HG02571 (cell line): ENCODE results near the gene CAMK2G.

Experiments used
- ATAC-seq: cut with Tn5 transposase; IDR thresholded peaks from one replicate; pipeline ENCODE4 v1.9.1; 2021; ENCODE audit warnings: mild to moderate bottlenecking, moderate library complexity; ENCODE audit not compliant: unreplicated experiment

Gene CAMK2G

DNA sequence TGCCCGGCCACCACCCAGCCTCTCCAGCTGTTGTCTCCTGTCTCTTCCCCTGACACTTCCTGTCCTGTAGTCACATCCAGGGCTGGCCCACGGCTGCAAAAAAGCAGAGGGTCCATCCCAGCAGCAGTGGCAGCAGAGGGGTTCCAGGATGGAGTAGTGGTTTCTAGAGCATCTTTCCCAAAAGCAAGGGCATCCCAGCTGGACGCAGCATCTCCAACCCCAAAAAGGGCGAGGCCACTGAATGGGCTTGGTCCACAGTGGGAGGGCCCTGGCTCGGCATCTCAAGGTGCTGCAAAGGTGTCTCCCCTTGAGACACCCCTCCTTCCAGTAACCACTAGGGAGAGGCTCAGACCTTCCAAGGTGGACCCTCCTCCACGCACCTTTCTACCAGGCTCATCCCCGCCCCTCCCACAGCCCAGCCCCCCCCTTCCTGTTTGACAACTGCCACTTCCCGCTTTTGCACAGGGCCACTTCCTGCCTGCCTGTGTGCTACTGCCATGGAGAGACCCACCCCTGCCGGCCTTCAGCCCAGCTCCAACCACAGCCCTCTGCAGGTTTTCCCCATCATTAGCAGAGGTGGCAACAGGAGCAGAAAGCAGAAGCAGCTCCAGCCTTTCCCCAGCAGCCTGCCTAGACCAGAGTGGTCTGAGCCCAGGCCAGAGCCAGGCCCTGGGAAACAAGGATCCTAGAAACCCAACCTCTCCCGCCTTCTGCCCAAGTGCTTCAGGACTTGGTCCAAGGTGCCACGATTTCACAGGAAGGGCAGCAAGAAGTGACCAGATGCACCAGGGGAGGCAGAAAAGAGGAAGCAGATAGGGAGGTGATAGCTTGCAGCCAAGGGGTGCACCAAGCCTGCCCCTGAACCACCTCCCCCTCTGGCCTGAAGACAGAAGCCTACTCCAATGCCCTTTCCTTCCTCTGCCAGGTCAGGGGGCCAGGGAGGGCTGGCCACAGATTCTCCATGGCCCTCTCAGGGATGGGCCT, 8.6 kb downstream of the CAMK2G start:
- ATAC-seq: no peak

DNA sequence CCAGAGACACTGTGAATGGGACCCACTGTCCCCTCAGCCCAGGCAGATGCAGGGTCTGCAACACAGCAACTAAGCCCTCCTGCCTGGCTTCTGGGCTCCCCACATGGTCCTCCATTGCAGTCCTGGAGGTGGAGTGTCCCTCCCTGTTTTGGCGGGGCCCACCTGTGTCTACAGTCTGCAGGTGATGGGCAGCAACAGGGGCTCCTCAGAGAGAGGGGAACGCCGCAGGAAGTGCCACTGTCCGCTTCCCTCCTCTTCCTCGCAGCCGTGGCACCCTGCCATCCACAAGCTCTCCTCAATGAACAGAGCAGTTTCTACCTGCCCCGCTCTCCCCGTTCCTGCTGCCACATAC, 9.3 kb downstream of the CAMK2G start:
- no peak for ATAC-seq

DNA sequence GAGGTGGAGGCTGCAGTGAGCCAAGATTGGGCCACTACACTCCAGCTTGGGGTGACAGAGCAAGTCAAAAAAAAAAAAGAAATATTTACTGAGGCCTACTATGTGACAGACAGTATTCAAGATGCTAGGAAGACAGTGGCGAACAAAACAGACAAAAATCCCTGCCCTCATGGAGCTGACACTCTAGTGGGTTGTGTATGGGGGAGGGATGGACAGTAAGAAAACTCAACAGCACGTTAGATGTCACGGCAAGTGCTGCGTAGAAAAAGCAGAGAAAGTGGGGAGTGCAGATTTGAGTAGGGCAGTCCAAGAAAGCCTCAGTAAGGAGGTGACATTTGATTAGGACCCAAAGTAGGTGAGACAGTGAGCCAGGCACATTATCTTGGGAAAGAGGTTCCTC, 10.1 kb downstream of the CAMK2G start:
- ATAC-seq: no peak

DNA sequence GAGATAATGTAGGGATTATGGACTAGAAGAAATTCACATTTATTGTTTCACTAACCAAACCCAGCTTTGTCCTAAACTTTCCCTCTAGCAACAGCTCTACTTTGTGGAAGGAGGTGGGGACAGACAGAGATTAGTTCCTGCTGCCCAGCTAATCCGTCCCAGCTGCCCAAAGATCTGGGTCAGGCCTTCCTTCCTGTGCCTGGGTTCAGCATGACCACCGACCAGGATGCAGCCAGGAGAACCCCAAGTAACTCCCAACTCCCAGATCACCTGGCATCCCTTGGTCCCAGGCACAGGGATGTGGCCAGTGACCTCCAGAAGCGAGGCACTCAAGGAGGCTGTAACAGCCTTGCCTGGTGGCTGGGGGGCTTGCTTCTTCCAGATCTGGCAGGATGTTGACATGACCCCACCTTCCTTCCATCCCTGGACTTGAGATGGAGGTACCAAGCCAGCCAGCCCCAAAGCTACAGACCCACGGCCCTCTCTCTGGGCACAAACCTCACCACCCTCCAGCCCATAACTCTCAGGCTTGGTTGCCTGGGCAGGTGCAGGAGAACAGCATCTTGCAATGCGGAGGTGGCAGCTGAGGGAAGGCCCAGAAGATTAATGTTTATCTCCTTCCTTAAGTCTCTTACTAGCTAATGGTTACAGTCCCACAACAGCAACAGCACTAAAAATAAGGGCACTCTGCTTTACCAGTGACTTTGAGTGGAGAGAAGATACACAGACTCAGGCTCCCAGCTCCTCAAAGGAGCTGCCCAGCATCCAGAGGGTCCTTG, 11.1 kb downstream of the CAMK2G start:
- ATAC-seq: no peak

DNA sequence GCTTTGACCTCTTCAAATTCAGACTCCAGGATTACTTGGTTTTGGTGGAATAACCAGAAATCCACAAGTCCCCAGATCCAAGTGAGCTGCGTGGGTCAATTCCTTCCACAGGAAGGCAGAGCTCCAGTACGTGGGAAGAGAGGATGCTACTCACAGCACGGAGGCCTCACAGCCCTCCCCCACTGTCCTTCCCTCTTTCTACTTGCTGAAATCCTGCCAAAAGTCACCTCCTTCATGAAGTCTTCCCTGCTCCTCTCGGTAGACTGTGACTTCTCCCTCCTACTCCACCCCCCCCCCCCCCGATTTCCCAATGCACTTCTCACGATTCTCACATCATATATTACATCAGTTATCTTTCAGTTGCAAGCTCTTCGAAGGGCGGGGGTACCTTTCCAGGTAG, 12.3 kb downstream of the CAMK2G start:
- ATAC-seq: no peak

DNA sequence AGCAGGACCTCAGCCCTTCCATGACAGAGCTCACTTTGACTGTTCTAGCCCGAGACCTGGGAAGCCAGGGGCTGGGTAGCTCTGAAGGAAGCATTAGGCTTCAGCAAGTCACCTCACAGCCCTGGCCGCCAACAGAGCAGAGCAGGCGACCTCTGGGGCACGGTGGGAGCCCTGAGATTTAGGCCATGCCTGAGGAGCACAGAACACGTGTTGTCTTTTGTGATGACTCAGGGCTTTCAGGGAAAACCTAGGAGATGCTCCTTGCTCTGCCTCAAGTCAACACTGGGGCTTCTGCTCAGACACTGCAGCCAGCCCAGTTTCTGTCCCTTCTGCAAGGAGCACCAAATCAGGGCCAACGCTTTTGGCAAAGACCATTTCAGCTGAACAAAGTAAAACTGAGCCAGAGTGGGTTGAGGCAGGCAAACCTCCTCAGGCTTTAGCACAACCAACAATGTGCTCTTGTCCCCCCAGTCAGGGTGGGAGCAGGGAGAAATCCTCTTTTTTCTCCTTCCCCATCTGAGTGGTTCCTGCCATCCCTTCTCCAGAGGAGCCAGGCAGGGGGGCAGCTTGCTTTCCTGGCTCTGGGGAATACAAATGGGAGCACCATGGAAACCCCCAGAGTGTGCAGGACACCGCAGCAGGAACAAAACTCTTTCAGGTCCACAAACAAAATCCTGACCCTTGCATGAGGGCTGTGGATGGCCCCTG, 14.4 kb downstream of the CAMK2G start:
- no peak for ATAC-seq

DNA sequence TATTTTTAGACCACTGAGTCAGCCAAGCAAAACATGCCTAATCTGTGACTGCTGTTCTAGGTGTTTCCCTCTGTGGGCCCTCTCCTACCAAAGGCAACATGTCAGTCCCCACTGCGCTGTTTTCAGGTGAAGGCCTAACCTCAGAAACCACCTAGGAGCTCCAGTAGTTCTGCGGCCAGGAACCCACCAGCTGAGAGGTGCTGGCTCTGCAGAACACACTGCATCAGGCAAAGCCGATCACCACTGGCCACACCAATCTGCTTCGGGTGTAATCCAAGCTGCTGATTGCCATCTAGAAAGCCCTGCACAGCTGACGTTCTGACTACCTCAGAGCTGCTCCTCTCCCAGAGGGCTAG, 14.9 kb downstream of the CAMK2G start:
- ATAC-seq: no peak

DNA sequence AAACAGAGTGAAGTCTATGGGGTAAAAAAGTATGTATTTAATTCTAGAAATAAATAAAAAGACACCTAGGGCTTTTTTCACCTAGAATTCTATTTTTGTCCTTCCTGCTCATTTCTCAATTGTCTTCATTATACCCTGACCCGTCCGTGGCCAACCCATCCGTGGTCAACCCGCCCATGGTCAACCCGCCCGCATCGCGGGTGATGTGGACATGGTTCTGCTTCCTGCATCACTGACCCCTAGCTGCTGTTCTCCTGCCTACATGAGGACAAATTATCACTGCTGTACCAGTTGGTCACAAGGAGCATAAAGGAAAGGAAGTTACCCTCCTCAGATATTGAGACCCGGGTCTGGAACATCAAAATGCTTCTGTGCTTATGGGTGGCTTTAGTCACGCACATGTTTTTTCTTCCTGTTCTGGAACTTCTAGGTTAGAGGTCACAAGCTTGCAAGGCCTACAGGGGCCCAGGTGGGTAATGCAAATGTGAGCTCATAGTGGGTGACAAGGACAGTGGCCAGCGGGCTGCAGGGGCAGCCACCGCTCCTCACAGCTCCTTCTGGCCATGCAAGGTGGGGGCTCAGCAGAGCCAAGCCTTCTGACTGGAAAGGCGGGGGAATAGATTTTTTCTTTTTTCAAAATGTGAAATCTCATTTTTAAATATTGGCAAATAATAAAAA, 15.5 kb downstream of the CAMK2G start:
- no peak for ATAC-seq

DNA sequence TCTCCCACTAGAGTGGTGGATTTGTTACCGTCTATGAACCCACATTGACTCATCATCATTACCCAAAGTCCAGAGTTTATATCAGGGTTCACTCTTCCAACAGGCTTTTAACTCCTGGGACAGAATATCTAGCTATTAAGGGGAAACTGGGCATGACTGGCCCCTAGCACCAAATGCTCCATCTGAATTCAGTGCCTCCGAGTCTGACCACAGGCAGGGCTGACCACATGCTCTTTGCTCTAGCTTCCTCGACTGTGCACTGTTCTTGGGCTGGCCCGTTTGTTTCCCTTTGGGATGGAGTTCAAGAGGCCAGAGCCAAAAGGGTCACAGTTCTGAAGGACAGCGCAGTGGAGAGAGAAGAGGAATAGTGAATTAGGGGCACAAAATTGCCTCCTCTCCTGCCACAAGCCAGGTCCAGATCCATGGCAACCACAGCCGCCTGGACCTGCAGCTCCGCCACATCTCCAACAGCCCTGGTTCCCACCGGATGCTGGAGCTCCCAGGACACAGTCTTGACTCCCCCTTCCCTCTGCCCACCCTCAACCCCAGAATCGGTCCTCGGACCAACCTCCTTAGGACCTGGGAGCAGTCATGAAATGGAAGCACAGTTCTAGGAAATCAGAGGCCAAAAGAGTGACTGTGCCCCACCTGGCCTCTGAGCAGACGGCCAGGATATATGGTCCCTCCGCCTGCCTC, 16.2 kb downstream of the CAMK2G start:
- no peak for ATAC-seq

DNA sequence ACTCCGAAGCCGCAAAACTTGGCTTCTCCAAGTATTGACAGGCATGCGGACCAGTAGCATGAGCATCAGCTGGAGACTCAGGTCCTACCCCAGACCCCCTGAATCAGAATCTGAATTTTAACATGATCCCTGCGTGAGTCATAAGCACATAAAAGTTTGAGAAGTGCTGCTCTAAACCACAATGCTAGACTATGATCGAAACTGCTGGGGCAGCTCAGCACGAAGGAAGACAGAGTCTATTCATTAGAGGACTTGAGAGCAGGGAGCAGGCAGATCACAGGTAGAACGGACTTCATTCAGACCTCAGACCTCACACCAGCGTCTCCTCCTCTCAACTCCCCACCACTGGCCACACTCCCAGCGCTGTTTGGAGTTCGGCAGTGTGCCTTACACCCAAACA, 16.9 kb downstream of the CAMK2G start:
- ATAC-seq: no peak

DNA sequence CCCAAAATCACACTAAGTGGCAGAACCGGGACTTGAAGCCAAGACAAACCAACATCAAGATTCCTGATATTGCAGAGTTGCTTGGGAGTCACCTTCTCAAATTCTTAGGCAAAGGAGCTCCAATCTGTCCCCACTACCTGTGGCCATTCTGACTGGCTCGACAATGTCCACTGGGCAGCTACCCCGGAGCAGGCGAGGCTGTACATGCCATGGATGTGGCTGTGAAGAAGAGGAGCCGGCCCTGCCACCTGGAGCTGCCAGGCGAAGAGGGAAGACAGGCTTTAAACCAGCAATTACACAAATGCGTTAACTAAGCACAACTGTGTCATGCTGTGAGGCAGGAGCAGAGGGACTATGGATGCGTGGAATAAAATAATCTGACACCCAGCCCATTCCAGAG, 18.1 kb downstream of the CAMK2G start:
- no peak for ATAC-seq

DNA sequence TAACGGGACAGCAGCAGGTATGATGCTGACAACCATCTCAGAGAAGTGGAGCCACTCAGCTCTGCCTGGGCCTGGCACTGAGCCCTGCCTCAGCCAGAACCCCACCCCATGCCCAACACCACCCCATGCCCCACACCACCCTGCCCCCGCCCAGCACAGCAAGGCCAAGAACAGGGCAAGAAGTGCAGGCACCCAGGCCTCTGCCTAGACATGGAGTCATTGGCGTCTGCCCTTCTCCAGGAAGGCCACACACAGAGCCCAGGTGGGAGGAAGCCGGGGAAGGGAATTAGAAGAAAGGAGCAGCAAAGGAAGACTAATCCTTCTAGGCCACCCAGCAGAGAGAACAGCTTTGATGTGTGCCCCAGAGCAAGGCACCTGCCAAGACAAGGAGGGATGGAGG, 18.9 kb downstream of the CAMK2G start:
- no peak for ATAC-seq

DNA sequence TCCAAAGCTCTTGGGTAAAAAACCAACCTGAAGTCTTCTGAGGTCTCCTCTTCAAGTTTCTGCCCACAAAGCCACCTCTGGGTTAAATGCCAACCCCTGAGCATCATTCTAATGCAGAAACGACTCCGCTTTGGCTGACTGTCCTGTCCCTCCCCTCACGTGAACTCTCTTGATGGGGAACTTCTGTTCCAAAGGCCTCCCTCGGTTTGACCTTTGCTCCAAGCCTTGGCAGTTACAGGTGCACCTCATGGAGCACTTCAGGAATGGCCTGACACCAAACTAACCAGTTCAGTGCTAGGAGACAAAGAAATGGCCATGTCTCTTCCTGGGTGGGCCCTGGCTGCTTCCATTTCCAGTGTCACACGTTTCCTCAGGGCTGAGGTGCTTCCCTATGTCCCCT, 20.0 kb downstream of the CAMK2G start:
- no peak for ATAC-seq

DNA sequence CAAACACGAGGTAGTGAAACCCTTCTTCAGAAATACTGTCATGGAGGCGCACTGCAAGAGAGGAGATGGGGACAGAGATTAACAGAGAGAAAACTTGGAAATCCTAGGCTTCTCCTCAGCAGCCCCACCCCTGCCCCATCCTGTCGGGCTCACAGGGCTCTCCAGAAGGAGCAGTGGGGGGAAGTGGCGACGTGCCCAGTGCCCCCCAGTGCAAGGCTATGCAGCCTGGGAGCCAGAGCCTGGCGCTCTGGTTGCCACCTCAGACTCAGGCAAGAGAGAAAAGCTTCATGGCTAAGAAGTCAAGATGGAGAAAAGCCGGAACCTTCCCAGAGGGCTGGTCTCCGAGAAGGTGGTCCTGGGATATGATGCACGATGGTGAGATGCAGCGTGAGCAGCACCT, 21.2 kb downstream of the CAMK2G start:
- no peak for ATAC-seq

DNA sequence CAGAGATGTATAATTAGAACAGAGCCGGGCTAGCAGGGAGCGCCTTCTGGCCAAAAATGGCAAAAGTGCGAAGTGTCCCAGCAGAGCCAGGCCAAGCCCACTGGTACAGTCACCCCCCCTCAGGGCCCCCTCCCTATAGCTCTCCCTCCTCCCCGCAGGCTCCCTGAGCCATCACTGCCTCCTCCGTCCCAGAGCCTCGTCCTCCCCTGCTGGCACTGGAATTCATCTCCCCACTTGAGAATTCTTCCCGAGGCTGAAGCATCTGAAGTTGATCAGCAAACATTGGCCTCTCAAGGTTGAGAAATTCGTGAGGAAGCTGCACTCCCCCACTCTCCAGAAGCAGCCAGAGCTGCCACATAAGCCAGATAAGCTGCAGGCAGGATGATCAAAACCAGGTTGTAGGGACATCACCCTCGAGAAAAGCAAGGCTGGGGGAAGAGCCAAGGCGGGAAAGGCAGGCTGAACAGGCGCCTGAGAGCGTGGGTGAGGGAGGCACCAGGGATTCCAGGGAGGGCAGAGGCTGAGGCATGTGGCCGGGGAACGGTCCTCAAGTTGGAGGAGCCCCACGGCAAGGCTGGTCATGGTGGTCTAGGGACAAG, 23.4 kb downstream of the CAMK2G start:
- no peak for ATAC-seq

DNA sequence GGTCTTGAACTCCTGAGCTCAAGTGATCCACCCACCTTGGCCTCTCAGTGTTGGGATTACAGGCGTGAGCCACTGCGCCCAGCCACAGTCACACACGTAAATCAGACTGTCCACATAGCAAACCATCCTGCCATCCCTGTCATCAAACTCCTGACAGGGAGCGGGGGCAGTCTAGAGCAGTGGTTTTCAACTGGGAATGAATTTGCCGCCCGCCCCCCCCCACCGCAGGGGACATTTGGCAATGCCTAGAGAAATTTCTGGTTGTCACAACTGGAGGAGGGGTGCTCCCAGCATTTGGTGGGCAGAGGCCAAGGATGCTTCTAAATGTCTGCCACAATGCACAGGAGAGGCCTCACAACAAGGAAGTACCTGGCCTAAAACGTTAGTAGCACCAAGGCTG, 24.1 kb downstream of the CAMK2G start:
- no peak for ATAC-seq

DNA sequence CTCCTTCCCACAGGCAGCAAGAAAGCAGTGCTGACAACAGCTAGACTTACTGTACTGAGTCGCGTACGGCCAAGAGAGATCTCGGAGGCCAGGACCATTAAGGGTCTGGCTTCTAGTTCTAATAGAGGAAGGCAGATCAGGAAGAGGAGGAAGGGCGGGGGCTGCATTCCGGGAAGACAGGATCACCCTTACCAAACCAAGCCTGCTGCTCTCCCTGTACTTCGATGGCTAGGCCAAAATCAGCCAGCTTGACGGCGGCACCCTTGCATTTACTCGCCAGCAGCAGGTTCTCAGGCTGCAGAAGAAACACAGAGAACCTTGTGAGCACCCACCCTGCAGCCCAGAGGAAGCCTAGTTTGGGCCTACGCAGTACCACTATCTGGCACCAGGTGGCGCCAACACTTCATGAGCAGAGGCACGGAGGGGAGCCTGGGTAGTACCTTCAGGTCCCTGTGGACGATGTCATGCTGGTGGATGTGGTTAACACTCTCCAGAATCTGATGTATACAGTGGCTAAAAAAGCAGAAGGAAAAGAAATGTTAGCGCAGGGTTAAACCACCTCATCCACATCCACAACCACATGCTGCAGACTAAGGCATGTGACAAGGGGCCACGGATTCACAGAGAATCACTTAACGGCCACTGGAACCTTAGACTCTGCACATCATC, 25.4 kb downstream of the CAMK2G start:
- ATAC-seq: peak; percentile 86

DNA sequence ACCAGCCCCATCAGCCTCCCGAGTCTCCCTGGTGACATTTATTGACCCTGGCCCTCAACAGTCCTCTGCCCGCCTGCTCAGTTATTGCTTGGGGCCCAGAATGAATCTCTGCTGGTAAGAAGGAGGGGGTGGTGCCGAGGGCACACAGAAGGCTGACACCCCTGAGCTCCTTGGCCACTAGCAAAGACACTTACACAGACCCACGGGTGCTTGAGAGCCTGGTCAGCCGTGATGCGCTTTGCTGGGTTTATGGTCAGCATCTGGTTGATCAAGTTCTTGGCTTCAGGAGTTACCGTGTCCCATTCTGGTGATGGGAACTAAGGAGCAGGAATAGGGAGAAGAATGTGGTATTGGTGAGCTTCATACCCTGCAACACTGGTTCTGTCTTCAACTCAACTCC, 27.3 kb downstream of the CAMK2G start:
- ATAC-seq: no peak

DNA sequence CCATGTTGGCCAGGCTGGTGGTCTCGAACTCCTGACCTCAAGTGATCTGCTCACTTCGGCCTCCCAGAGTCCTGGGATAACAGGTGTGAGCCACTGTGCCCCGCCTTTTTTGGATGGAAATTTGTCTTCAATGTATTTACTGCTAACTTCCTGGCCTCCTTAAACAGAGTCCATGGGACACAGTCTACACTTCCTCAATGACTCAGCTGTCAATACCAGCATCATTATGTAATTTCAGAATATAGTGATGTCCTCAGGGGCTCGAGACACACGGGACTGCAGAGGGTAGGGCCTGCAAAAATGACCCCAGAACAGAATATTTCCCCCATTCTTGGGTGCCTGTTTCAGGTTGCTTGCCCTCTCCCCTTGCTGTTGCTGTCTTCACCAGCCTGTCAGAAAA, 31.1 kb downstream of the CAMK2G start:
- no peak for ATAC-seq

DNA sequence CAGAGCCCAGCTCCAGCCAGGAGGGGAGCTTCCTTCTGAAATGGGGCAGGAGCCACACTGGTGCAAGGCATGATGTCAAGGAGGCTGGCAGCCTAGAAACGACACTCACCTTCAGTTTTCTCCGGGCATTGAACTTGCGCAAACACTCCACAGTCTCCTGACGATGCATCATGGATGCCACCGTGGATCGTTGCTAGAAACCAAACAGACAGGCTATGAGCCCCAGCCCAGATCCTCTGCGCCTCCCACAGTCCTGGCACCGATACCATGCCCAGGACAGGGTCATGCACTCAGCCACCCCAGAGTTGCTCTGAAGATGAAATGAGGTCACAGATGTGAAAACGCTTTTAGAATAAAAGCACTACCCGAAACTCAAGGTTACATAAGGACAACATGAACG, 32.0 kb downstream of the CAMK2G start:
- no peak for ATAC-seq
